Endothelial cell of umbilical vein (primary cell): ENCODE data around the gene DGLUCY. TPM values are rescaled to one million over a fixed set of nuclear protein-coding genes. Genes with fewer than 3 reads are reported as not detected.

Source experiments
- BruUV-seq: library from RNA; stranded (reverse); fragments of 400-500 nt; replicated peaks from 2 replicates; lab custom pipeline; 2021; lab: Mats Ljungman, UMichigan
- CTCF ChIA-PET: fragments of 300-600, 350-600 bp; sonication (Branson Sonifier 250); formaldehyde crosslinking; loops from one replicate; lab custom pipeline; 2021; ENCODE audit warnings: antibody characterized with exemption, inconsistent platforms; lab: Charles Lee
- POLR2A ChIA-PET: fragments of 300-600, 350-600 bp; sonication (Branson Sonifier 250); formaldehyde crosslinking; loops from one replicate; lab custom pipeline; 2021; ENCODE audit warnings: antibody characterized with exemption, inconsistent platforms; lab: Charles Lee
- DNase-seq: peaks from one replicate; pipeline ENCODE4 v3.0.0-alpha.2; 2011; ENCODE audit warnings: low read depth, low spot score
- FAIRE-seq: peaks from 2 replicates; lab custom pipeline; 2011; peaks lifted over from hg19 to GRCh38; lab: Jason Lieb, UNC
- H2AFZ ChIP-seq: 2 replicates; pipeline ENCODE4 v1.6.0; 2012; ENCODE audit warnings: low read depth, low read length, control low read depth, inconsistent platforms
- H3K27ac ChIP-seq: 2 replicates; pipeline ENCODE4 v1.5.1; 2011; ENCODE audit warnings: low read depth, mild to moderate bottlenecking, control low read depth, low read length, moderate library complexity; ENCODE audit not compliant: insufficient read depth
- H3K27me3 ChIP-seq, 2 experiments: 2 replicates each; pipeline versions ENCODE4 v1.6.0 to v1.6.1; 2011; ENCODE audit warnings: low read length in 2 of 2, mixed read lengths in 1 of 2; ENCODE audit not compliant: control insufficient read depth in 2 of 2, insufficient read depth in 2 of 2
- H3K36me3 ChIP-seq, 2 experiments: 2 replicates in 1 of 2; 3 replicates in 1 of 2; pipeline ENCODE4 v1.5.1; 2011; ENCODE audit warnings: low read length in 2 of 2, mild to moderate bottlenecking in 1 of 2, moderate library complexity in 1 of 2; ENCODE audit not compliant: control insufficient read depth in 2 of 2, insufficient read depth in 2 of 2; ENCODE audit errors: extremely low read depth in 1 of 2
- H3K4me1 ChIP-seq: 3 replicates; pipeline ENCODE4 v1.5.1; 2011; ENCODE audit warnings: mild to moderate bottlenecking, low read length; ENCODE audit not compliant: control insufficient read depth, insufficient read depth; ENCODE audit errors: extremely low read depth
- H3K4me2 ChIP-seq: 2 replicates; pipeline ENCODE4 v1.6.1; 2011; ENCODE audit warnings: low read length, control low read depth, mixed read lengths; ENCODE audit not compliant: insufficient read depth
- H3K4me3 ChIP-seq, 3 experiments: fragments of 200-600 bp in 1 of 3; sonication (generic), shearing (Covaris generic) in 1 of 3; replicated peaks in 1 of 3; 2 replicates each; pipeline ENCODE4 v1.5.1; 2011 to 2016; ENCODE audit warnings: control low read depth in 3 of 3, low read length in 3 of 3, mild to moderate bottlenecking in 2 of 3, inconsistent platforms in 1 of 3, low read depth in 1 of 3, moderate library complexity in 1 of 3; ENCODE audit not compliant: insufficient read depth in 1 of 3
- H3K79me2 ChIP-seq: 2 replicates; pipeline ENCODE4 v1.6.0; 2012; ENCODE audit warnings: low read length, inconsistent platforms; ENCODE audit not compliant: control insufficient read depth, insufficient read depth
- H3K9ac ChIP-seq: replicated peaks from 2 replicates; pipeline ENCODE3; 2011; ENCODE audit warnings: low read length, control low read depth; ENCODE audit not compliant: insufficient read depth; ENCODE audit errors: extremely low read depth
- H3K9me1 ChIP-seq: replicated peaks from 3 replicates; pipeline ENCODE4 v1.6.0; 2011; ENCODE audit warnings: mild to moderate bottlenecking, low read length; ENCODE audit not compliant: control insufficient read depth, insufficient read depth; ENCODE audit errors: extremely low read depth
- H3K9me3 ChIP-seq: replicated peaks from 2 replicates; pipeline ENCODE4 v1.5.1; 2012; ENCODE audit warnings: low read length, inconsistent platforms; ENCODE audit not compliant: control insufficient read depth, insufficient read depth
- H4K20me1 ChIP-seq: replicated peaks from 2 replicates; pipeline ENCODE3; 2011; ENCODE audit warnings: mild to moderate bottlenecking, low read length; ENCODE audit not compliant: control insufficient read depth, insufficient read depth; ENCODE audit errors: extremely low read depth
- CTCF ChIP-seq, 2 donors: IDR thresholded peaks; 1 replicate in 1 of 2; 2 replicates in 1 of 2; pipeline ENCODE4 v1.5.1; 2011; ENCODE audit warnings: low read length in 2 of 2, mild to moderate bottlenecking in 2 of 2, moderate library complexity in 2 of 2, control low read depth in 1 of 2, inconsistent platforms in 1 of 2, low read depth in 1 of 2; ENCODE audit not compliant: insufficient read depth in 1 of 2; ENCODE audit errors: extremely low read depth in 1 of 2
- EZH2 ChIP-seq: IDR thresholded peaks from 2 replicates; pipeline ENCODE4 v1.6.1; 2012; ENCODE audit warnings: borderline replicate concordance, low read depth, mild to moderate bottlenecking, moderate library complexity, low read length, inconsistent platforms; ENCODE audit not compliant: severe bottlenecking
- FOS ChIP-seq: IDR thresholded peaks from 2 replicates; pipeline ENCODE4 v1.6.1; 2011; ENCODE audit warnings: mild to moderate bottlenecking, low read length, moderate library complexity, borderline replicate concordance; ENCODE audit not compliant: insufficient read depth
- GATA2 ChIP-seq: IDR thresholded peaks from 2 replicates; pipeline ENCODE4 v1.7.0; 2011; ENCODE audit warnings: low read depth, mild to moderate bottlenecking, moderate library complexity, mixed read lengths, low read length; ENCODE audit not compliant: insufficient read length, insufficient read depth
- JUN ChIP-seq: IDR thresholded peaks from 2 replicates; pipeline ENCODE4 v1.6.1; 2011; ENCODE audit warnings: borderline replicate concordance, low read depth; ENCODE audit not compliant: insufficient read length, insufficient read depth
- MYC ChIP-seq: IDR thresholded peaks from one replicate; pipeline ENCODE4 v1.6.1; 2011; ENCODE audit warnings: mild to moderate bottlenecking, low read depth, low read length
- POLR2A ChIP-seq: IDR thresholded peaks from 2 replicates; pipeline ENCODE4 v1.6.1; 2012; ENCODE audit warnings: low read depth, mild to moderate bottlenecking, control low read depth, low read length
- POLR2AphosphoS5 ChIP-seq: IDR thresholded peaks from 2 replicates; pipeline ENCODE4 v1.6.1; 2012; ENCODE audit warnings: low read depth, mild to moderate bottlenecking, control low read depth, low read length, moderate library complexity; ENCODE audit not compliant: insufficient read depth
- dilution Hi-C: fragments of 300-500 bp; cut with MboI; formaldehyde crosslinking; loops from one replicate; pipeline ENCODE4 v1.15.0; 2019; ENCODE audit warnings: low sequenced_read_pairs; ENCODE audit not compliant: extremely low pct_ligation_motif_present
- intact Hi-C: fragments of 100-400 bp; cut with micrococcal nuclease; formaldehyde crosslinking; loops from one replicate; pipeline ENCODE4 v1.10.0; 2022
- polyA plus RNA-seq, 4 experiments: library from polyadenylated mRNA; depleted of rRNA in 3 of 4; stranded (reverse) in 3 of 4; unstranded in 1 of 4; fragments of >200 nt; gene quantifications; 2 replicates each; pipeline versions ENCODE4 v1.2.1 to v1.2.3, GENCODE V29; 2011 to 2012; ENCODE audit warnings: missing spikeins in 1 of 4
- total RNA-seq: library from RNA; stranded (reverse); gene quantifications from 2 replicates; pipeline ENCODE4 v1.2.3, GENCODE V29; 2021
- TF ChIP-seq, protein P1 (sequence below): IDR thresholded peaks from 2 replicates; pipeline ENCODE4 v1.6.1; 2011; ENCODE audit not compliant: insufficient read depth, insufficient read length

DGLUCY gene
- total and polyA plus RNA-seq, 2 donors (not counting 3 experiments of a cell fraction or from before 2014, with no cell fraction given) = 40.9 to 65.6 TPM

DNA sequence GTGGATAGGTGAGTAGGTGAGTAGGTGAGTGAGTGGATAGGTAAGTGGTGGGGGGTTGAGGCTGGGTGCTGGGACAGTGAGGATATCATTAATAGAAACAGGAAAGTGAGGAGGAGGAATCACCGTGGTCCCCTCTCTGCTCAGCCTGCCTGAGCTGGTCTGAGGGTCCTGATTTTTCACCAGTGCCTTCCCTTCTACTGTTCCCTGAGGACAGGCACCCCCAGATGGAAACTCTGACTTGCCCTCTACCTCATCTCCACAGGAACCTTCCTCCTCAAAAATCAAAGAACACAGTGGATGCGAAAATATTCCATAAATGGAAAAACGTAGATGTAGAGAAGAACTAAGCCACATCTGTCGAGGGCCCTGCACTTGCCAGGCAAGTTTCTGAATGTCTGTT, 128.8 kb downstream of the DGLUCY start:
- FAIRE-seq (no peak), DNase-seq (no peak)
- ChIA-PET CTCF (interaction anchor here (0.8 to 2.5 kb wide), 8 partner anchors 15 to 69 kb away, joined by 3 to 30 read pairs (median 3); no protein-coding TSS in a partner anchor), POLR2A (no interaction called here)
- Histone ChIP-seq H3K27me3 (no peaks in the 10 kb centered on the region), H3K9me3 (no peaks in the 10 kb centered on the region), H3K79me2 (no peaks in the 10 kb centered on the region), H3K4me1 (peaks cover 19% of the 10 kb centered on the region), H3K27ac (peak overlapping the region; percentile 51), H3K36me3 (no peaks in the 10 kb centered on the region), H3K4me3 (no peak overlapping the region), H3K4me2 (no peak overlapping the region), H4K20me1 (no peaks in the 10 kb centered on the region), H3K9me1 (no peaks in the 10 kb centered on the region), H2AFZ (no peak overlapping the region), H3K9ac (no peak overlapping the region)
- dilution Hi-C loops = no loop called here
- TF ChIP-seq JUN (no peak), GATA2 (no peak), POLR2AphosphoS5 (no peak), MYC (no peak), EZH2 (no peak), FOS (no peak), POLR2A (no peak), CTCF (IDR thresholded peaks at IDR 0.05; ENCODE audit: extremely low read depth in 1 of 2, insufficient read depth in 1 of 2, low read depth in 1 of 2, low read length in 2 of 2) (no peak)
- TF ChIP-seq, protein P1, sequence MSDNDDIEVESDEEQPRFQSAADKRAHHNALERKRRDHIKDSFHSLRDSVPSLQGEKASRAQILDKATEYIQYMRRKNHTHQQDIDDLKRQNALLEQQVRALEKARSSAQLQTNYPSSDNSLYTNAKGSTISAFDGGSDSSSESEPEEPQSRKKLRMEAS = no peak
- no TSS peak for BruUV-seq
- intact Hi-C loops = loop anchor here (1.0 to 2.0 kb wide), 3 partner anchors 11 to 66 kb away; no protein-coding TSS in a partner anchor
